ENCODE measurements around the gene VAV2. TPM values are rescaled to one million over a fixed set of nuclear protein-coding genes. Genes with fewer than 3 reads are reported as not detected.
"Not testable (repeated sequence)": the region's sequence is repeated elsewhere in the genome, so short reads cannot be mapped to it uniquely, and the experiment has no call there.

Gene VAV2
- total RNA-seq, 1 donor from 2014 or later: 80.6 TPM

DNA sequence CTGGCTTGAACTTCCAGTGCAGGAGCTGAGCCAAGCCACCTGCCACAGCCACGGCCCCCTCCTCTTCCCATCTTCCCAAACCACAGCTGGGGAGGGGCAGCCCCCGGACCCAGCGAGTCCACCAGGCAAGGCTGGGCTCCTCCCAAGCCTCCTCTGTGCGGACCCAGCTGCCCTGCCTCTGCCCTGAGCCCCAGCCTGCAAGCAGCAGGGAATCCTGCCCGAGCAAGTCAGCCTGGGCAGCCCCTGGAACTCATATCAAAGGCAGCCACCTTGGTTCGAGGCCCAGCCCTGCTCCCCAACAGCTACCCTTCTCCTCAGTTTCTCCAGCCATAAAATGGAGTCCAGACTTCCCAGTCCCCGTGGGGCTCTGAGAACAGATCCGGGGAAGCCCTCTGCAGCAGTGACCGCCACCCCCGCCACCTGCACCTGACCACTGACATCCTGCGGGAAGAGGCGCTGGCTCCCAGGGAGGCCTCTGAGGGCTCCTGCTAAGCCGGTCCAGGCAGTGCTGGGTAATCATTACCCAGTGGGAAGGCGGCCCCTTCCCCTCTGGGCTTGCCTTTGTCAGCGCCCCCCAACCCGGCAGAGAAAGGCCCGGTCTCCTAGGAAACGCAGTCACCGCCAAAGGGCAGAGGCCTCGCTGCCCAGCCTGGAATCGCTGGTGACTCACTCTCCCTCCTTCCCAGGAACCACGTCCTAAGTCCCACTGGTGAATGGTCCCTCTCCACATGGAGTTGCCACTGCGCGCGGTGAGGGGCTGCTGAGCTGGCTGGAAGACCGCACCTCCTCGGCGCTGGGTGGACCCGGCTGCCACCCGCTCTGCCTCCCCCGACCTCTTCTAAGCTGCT, 1.5 kb downstream of the VAV2 start:
- peaks cover 30% of the 10 kb centered on the region for H3K4me1 Mint-ChIP-seq (ENCODE audit: low read depth)
- H3K36me3 Mint-ChIP-seq (ENCODE audit: insufficient read depth): no peaks in the 10 kb centered on the region
- DNase-seq (ENCODE audit: low spot score, unreplicated experiment): peak; percentile 92
- peak overlapping the region; percentile 97 for H3K4me3 Mint-ChIP-seq (ENCODE audit: low read depth)
- TF ChIP-seq, protein P1, sequence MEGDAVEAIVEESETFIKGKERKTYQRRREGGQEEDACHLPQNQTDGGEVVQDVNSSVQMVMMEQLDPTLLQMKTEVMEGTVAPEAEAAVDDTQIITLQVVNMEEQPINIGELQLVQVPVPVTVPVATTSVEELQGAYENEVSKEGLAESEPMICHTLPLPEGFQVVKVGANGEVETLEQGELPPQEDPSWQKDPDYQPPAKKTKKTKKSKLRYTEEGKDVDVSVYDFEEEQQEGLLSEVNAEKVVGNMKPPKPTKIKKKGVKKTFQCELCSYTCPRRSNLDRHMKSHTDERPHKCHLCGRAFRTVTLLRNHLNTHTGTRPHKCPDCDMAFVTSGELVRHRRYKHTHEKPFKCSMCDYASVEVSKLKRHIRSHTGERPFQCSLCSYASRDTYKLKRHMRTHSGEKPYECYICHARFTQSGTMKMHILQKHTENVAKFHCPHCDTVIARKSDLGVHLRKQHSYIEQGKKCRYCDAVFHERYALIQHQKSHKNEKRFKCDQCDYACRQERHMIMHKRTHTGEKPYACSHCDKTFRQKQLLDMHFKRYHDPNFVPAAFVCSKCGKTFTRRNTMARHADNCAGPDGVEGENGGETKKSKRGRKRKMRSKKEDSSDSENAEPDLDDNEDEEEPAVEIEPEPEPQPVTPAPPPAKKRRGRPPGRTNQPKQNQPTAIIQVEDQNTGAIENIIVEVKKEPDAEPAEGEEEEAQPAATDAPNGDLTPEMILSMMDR (IDR thresholded peaks at IDR 0.05; ENCODE audit: unreplicated experiment): no peak
- H3K27me3 Mint-ChIP-seq: no peaks in the 10 kb centered on the region
- peak overlapping the region; percentile 98 for H3K27ac Mint-ChIP-seq
- no peaks in the 10 kb centered on the region for H3K9me3 Mint-ChIP-seq (ENCODE audit: low read depth)

DNA sequence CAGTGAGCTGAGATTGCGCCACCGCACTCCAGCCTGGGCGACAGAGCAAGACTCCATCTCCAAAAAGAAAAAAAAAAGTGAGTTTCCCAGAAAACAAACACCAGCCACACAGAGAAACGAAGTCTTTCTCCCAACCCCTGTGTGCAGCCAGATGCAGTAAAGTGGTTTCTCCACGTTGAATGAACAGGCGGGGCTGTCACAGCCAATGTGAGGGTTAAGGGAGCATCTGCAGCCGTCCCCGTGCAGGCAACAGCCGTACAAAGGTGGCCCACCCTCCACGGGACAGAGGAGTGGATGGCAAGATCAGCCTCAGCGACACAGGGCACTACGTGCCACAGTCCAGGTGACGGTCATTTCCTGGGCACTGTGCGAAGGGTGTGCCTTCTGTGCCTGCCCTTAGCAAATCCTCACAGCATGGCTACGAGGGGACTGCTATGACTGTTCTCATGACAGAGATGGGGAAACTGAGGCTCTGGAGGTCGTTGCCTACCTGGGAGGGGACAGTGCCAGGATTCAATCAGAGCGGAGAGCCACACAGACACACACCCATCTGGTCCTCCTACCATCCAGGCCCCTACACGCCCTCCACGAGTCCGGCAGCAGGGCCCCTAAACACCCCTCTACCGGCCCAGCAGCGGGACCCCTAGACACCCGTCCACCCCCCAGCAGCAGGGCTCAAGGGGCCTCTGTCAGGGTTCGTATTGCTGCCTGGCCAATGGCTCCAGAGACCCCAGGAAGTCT, 2.3 kb downstream of the VAV2 start:
- TF ChIP-seq, protein P1 (IDR thresholded peaks at IDR 0.05; ENCODE audit: unreplicated experiment): no peak
- no peaks in the 10 kb centered on the region for H3K36me3 Mint-ChIP-seq (ENCODE audit: insufficient read depth)
- no peaks in the 10 kb centered on the region for H3K9me3 Mint-ChIP-seq (ENCODE audit: low read depth)
- peak overlapping the region; percentile 98 for H3K27ac Mint-ChIP-seq
- H3K27me3 Mint-ChIP-seq: no peaks in the 10 kb centered on the region
- DNase-seq (ENCODE audit: low spot score, unreplicated experiment): no peak
- H3K4me3 Mint-ChIP-seq (ENCODE audit: low read depth): peak overlapping the region; percentile 97
- peaks cover 30% of the 10 kb centered on the region for H3K4me1 Mint-ChIP-seq (ENCODE audit: low read depth)

DNA sequence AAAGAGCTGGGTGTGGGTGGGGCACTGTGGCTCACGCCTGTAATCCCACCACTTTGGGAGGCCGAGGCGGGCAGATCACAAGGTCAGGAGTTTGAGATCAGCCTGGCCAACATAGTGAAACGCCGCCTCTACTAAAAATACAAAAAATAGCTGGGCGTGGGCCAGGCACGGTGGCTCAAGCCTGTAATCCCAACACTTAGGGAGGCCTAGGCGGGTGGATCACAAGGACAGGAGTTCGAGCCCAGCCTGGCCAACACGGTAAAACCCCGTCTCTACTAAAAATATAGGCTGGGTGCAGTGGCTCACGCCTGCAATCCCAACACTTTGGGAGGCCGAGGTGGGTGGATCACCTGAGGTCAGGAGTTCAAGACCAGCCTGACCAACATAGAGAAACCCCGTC, 3.4 kb downstream of the VAV2 start:
- not testable (repeated sequence) for H3K9me3 Mint-ChIP-seq (ENCODE audit: low read depth); H3K36me3 Mint-ChIP-seq (ENCODE audit: insufficient read depth)
- peak overlapping the region; percentile 33 for H3K27ac Mint-ChIP-seq

DNA sequence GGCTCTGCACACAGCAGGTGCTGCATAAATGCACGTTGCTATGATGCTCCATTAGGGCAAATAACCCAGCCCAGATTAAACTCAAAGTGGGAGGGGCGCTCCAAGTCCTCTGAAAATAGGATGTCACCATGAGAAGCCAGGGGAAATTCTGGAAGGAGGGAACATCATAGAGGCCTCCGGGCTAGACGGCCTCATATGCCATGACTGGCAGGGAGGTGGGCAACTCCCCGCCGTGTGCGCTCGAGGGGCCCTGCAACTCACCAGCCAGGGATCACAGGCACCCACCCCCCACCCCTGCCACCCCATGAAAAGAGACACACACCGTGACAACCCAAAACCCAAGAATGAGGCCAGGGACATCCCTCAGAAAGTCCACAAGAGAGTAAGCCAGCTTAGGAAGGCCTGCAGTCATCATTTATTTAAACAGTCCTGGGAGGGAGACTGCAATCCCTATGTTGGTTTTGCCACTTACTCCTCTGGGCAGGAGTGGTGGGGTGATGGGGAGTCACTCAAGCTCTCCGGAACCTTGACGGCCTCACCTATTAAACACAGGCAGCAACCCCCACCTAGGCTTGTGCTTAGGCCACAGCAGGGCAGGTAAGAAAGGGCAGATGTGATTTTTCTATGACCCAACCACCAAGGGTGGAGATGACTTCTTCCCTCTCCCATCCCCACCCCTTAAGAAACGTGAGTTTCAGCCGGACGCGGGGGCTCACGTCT, 4.0 kb downstream of the VAV2 start:
- H3K27me3 Mint-ChIP-seq: no peaks in the 10 kb centered on the region
- TF ChIP-seq, protein P1 (IDR thresholded peaks at IDR 0.05; ENCODE audit: unreplicated experiment): no peak
- peak overlapping the region; percentile 92 for H3K27ac Mint-ChIP-seq
- H3K36me3 Mint-ChIP-seq (ENCODE audit: insufficient read depth): no peaks in the 10 kb centered on the region
- H3K4me3 Mint-ChIP-seq (ENCODE audit: low read depth): no peak overlapping the region
- peaks cover 31% of the 10 kb centered on the region for H3K4me1 Mint-ChIP-seq (ENCODE audit: low read depth)
- H3K9me3 Mint-ChIP-seq (ENCODE audit: low read depth): no peaks in the 10 kb centered on the region
- DNase-seq (ENCODE audit: low spot score, unreplicated experiment): no peak

More for the DNA sequence above, 3.4 kb downstream of the VAV2 start:
- not testable (repeated sequence) for H3K4me3 Mint-ChIP-seq (ENCODE audit: low read depth); H3K27me3 Mint-ChIP-seq; DNase-seq (ENCODE audit: low spot score, unreplicated experiment)
- H3K4me1 Mint-ChIP-seq (ENCODE audit: low read depth): peaks cover 28% of the 10 kb centered on the region

DNA sequence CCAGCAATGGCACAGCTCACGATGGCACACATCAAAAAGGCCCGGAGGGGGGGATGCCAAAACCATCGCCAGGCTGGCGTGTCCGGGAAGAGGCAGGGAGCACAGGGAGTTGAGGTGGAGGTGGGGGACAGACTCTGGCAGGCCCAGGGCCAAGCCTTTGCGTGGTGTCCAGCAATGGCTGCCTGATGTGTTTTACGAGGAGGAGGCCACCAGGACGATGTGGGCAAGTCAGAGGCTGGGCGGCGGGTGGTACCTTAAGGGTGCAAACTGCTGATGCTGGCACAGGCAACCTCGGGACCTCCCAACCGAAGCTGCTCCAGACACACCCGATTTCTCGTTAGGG, 4.7 kb downstream of the VAV2 start:
- no peak for DNase-seq (ENCODE audit: low spot score, unreplicated experiment)
- Mint-ChIP-seq H3K27me3 (no peaks in the 10 kb centered on the region), H3K27ac (peak overlapping the region; percentile 68), H3K4me1 (ENCODE audit: low read depth) (peaks cover 34% of the 10 kb centered on the region), H3K4me3 (ENCODE audit: low read depth) (no peak overlapping the region), H3K36me3 (ENCODE audit: insufficient read depth) (no peaks in the 10 kb centered on the region), H3K9me3 (ENCODE audit: low read depth) (no peaks in the 10 kb centered on the region)
- TF ChIP-seq, protein P1 (IDR thresholded peaks at IDR 0.05; ENCODE audit: unreplicated experiment): no peak

Measured in progenitor cell of endocrine pancreas (in vitro differentiated cells).